ENCODE measurements around the gene TENM3.
A peak's percentile ranks its signal among the peaks of the same experiment; 100 is the strongest.
"Not testable (repeated sequence)": the region's sequence is repeated elsewhere in the genome, so short reads cannot be mapped to it uniquely, and the experiment has no call there.

Gene TENM3

DNA sequence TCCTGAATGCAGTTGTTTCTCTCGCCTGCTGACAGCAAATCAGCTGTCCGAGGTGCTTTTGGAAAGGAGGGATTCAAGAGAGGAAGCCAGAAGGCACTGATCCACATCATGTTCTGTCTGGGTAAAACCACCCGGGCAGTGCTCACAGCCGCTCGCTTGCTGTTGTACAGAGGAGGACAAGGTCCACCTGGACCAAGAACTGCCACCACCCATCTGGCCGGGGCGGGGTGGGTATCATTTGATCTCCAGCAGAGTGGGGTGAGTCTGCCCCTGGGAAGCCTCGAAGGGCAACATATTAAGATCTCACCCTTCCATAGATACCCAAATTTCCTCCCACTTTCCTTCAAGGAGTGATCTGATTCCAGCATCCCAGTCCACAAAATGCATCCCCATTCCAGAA lies 560.9 kb downstream of the TENM3 start:
- DNase-seq, result no peak

DNA sequence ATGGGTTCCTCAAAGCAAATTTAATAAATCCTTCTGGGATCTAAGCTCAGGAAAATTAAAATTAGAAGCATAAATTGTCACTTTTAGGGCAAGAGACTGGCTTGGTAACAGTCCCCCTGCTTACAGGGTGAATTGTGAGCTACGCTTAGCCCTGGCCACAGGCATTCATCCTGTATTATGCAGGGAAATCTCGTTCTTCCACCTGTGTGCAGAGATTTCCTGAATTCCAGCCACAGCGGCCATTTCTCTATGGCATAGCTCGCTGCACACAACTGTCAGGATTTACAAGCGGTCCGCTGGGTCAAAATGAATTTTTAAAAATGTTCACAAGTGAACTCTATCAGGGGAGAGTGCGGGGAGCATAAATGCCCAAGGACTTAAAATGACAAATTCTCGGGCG lies 562.1 kb downstream of the TENM3 start:
- no peak for DNase-seq

DNA sequence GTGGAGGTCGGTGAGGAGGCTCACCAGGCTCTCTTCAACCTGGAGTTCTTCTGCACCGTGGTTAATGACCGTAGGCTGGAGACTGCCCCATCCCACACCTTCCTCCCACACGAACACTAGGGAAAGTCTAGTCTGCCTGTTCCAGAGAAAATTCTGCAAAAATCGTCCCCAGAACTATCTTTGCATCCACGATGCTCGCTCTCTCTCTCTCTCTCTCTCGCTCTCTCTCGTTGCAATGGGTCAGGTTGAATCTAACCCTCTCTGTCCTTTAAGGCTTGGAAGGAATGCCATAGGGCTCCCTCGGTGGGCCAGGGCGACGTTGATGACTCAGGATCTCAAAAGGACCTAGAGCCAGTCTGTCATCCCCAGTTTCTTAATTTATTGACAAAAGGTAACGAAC lies 562.5 kb downstream of the TENM3 start:
- no peak for DNase-seq

DNA sequence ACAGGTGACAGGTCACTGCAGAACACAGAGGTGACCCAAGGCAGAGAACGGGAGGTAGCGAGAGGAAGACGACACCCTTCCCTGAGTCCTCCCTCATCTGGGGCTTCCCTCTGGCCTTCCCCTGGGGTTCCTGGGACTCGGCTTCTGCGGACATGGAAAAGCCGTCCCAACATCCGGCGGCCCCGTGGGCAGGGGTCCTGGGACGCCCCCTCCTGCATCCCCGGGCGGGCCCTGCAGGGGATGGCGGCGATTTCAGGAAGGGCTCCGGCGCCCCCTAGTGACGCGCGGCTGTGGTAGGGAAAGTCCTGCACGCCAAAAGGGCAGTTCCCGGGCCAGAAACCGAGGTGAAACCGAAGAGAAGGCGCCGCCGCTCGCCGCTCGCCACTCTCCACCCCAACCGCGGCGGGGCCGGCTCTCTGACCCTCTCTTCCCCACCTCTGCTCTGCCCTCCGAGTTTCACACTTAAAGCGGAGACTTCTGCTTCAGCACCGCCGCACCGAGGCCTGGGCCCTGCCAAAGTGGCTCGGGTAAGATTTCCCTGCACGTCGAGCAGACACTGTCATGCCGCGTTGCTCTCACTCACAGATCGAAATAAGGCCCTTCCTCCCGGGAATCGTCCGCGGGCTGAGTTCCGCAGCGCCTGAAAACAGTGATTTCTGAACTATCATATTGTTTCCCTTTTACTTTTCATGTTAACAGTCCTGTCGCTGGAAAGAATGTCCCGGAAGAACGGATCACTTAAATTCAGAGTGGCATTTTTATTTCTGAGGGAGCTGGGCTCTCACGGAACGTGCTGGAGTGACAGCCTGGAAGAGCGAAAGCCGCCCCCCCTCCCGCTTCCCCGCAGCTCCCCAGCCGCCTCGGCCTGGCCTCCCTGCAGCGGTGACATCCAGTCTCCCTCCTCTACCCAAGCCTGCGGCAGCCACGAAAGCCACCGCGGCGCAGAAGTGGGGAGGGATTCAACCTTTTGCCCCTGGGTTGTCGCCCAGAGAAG lies 563.4 kb downstream of the TENM3 start:
- DNase-seq, result peak; percentile 1 to 15

DNA sequence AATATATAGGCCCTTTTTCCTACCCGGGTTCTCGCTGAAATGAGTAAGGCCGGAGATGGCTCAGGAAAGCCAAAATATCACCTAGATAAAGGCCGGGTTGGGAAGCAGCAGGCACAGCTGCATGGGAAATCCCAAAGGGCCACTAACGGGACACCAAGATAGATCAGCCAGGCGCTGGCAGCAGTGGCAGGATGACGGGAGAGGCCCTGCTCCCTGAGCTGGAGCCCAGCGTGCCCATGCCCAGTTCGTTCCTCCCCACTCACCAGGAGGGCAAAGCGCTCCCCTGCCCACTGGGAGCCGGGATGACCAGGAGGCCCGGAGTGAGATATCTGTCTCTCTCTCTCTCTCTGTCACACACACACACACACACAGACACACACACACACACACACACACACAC lies 564.1 kb downstream of the TENM3 start:
- no peak for DNase-seq

DNA sequence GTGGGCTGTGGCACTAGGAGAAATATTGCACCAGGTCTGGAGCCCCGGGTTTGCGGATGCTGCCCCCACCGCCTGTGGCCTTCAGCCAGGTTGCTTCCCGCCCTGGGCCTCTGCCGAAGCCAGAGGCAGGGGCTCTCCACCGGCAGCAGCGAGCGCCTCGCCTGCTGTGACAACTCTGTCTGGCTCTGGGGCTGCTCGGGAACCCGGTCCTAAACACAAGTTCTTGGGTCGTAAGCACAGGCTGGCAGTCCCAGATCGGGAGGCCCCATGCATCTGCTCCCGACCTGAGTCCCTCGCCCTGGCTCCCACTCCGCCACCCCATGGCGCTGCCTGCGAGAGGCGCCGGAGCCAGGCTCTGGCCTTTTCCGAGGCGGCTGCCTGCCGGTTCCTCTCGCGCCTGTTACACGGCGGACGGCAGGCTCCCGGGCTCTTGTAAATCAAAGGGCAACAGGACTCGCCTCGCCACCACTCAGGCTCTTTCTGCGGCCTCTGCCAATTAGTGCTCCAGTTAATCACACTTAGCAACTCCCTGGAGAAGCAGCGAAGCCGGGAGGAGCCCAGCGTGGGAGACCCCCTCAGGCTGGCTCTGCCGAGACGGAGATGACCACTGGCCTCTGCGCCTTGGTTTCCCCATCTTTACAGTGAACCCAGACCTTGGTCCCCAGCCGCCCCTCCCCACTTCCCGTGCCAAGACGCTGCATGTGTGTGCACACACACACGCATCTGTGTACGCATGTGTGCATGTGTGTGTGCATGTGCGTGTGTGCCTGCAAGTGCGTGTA lies 564.8 kb downstream of the TENM3 start:
- DNase-seq, result no peak

DNA sequence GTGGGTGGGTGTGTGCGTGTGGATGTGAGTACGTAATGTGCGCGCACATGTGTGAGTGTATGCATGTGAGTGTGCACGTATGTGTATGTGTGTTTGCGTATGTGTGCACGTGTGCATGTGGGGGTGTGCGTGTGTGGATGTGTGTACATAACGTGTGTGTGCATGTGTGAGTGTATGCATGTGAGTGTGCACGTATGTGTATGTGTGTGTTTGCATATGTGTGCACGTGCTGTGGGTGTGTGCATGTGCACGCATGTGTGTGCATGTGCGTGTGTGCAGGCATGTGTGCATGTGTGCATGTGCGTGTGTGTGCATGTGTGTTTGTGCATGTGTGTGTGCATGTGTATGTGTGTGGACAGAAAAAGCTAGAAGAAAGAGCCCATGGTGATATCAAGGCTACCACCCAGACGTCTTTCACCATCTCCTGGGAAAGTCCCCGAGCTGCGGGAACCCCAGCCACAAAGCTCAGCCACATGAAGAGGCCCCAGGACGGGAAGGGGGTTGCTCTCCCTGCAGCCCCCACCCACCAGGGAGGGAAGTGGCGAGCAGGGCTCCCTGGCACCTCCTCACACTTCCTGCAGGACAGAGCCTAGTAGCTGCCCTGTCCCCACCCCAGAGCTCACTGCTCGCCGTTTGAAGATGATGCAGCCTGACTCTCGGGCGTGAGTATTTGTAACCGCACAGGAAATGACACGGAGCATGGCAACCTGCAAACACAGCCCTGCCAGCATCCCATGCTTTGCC lies 565.6 kb downstream of the TENM3 start:
- DNase-seq, result peak; percentile 88 to 89

DNA sequence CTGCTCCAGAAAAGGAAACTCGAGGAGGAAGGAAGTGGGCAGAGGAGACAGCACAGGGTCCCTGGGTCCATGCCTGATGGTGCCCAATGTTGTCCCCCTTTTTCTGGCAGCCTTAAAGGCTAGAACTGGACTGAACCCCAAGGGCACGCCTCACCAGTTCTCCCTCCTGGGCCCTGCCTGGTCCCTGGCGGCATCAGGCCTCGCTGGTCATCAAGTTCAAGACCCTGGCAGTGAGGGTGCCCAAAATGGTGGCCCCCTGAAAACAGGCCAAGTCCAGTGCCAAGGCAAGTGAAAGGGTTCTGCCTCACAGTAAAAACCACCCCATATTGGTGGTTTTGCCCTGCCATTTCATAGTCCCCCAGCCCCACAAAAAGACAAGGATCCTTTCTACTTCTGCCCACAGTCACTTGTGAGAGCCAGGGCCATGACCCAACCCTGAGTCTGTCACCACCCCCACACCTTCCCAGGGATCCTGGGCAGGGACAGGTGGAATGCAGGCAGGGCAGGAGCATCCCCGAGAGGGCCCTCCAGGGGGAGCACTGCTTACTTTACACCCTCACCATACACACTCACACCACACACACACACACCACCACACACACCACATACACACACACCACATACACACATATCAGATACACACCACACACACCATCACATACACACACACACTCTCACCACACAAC lies 566.4 kb downstream of the TENM3 start:
- DNase-seq, result peak in 1 of 2 experiments; percentile 11

DNA sequence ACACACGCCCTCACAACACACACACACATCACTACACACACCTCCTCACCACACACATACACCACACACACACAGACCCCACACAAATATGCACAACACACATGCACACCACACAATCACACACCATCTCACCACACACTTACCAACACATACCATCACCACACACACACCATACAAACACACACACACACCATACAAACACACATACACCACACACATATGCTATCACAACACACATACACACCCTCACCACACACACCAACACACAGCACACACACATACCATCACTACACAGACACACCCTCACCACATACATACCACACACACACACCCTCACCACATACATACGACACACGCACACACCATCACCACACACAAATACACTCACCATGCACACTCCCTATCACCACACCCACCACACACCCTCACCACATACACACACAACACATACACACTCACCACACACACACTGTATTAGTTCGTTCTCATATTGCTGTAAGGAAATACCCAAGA lies 567.0 kb downstream of the TENM3 start:
- DNase-seq, result no peak

DNA sequence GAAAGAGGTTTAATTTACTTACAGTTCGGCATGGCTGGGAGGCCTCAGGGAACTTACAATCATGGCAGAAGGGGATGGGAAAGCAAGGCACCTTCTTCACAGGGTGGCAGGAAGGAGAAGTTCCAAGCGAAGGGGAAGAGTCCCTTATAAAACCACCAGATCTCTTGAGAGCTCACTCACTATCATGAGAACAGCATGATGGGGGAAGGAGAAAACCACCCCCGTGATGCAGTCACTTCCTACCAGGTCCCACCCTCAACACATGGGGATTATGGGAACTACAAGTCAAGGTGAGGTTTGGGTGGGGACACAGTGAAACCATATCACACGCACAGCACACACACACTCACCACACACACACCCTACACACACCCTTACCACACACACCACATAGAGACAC lies 569.7 kb downstream of the TENM3 start:
- DNase-seq, result no peak

DNA sequence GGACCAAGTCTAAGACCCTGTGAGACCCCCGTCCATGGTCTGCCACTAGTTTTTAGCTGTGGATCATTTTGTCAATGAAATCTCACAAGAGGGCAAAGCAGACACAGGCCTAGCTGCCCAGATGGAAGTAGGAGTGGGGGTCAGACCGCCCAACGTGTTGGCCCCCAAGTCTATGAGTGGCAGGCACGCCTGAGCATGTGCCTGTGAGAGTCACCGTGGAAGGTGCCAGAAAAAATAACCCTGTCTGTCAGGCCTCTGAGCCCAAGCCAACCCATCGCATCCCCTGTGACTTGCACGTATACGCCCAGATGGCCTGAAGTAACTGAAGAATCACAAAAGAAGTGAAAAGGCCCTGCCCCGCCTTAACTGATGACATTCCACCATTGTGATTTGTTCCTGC lies 570.9 kb downstream of the TENM3 start:
- not testable (repeated sequence) for DNase-seq

DNA sequence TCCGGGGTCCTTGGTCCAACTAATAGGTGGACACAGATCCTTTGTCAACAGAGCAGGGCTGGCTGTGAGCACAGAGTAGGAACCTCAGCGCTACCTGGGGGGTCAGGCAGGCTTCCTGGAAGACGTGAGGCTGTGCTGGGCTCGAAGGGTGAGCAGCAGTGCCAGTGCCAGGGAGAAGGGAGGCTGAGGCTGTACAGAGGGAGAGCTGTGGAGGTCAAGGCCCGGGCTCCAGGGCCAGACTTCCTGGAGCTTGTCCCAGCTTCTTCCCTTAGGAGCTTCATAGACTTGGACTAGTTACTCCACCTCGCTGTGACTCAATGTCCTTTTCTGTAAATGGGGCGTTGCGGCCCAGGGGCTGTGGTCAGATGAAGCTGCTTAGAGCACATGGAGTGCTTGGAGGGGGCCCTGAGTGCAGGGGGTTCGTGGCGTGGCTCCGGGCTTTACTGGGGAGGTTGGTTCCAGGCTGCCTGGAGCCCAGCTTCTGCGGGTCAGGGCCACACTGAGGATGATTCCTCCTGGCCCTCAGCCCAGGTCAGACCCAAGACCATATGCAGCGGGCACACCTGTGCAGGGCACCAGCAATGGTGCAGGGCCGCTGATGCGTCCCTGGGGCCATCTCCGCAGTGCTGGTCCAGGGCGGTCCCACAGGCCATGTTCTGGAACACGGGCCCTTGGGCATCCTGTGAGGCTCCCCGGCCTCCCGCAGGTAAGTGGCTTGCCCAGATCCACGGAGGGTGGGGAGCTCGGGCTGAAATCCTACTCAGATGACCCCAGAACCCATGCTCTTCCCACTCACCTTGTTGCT lies 575.9 kb downstream of the TENM3 start:
- DNase-seq, result no peak

DNA sequence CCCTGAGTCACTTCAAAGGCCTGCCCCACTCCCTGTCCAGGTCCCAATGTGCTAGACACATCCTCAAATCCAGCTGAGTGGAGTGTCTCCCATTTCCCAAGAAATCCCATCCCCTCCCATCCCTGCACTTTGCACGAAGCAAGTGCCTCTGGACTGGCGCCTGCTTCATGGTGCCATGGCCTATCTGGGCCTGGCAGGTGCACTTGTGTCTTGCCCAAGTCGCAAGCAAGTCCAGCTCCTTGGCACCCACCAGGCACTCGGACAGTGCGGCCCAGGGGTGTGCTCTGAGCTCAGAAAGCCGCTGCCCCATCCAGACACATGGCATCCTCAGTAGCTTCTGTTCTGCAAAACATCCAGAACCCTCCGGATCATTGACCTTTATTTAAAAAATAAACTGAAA lies 576.5 kb downstream of the TENM3 start:
- no peak for DNase-seq

DNA sequence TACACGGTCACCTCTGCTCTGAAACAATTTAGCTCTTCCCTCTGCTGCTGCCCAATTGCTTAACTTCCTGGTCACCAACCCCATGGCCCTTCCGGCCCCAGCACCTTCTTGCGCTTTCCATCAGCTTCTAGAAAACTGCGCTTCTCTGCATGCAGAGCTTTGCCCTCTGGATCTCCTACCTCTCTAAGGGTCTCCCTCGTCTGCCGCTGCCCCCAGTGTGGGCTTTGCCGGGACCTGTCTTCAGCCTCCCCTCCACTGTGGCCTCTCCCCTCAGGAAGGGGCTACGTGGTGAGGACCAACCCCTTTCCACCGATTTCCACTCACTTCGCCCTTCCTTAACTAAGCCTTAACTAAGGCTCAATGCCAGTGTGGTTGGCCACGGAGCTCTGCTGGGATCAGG lies 579.4 kb downstream of the TENM3 start:
- no peak for DNase-seq

DNA sequence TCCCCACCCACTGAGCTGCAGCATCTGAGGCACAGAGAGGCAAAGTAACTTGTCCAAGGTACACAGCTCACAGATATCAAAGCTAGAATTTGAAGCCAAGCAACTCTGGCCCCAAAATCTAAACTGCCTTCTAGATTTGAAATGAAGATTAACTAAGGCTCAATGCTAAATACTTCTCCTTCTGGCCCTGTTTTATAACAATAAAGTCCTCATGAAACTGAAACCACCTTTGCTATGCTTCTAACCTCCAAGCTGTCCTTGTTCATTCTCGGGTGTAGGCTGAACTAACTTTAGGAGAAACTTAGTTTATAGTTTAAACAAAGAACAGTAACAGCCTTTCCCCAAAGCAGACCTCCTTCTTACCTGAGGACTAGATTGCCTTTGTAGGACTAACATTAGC lies 580.4 kb downstream of the TENM3 start:
- DNase-seq, result no peak

DNA sequence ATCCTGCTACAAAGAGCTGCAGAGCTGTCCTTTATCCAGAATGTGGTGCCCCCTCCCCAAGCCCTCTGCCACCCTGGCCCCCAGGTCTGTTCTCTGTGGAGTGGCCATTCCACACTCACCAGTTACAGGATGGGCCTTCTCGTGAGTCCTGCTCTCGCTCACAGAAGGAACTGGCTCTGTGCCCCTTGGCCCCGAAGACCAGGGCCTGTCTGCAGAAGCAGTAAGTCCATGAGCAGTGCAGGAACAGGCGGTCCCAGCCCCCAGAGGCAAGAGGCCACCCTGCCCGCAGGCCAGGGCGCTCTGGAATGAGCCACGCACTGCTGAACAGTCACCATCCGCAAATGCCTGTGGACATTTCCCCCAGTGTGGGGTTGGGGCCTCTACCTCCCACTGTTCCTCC lies 581.8 kb downstream of the TENM3 start:
- no peak for DNase-seq

DNA sequence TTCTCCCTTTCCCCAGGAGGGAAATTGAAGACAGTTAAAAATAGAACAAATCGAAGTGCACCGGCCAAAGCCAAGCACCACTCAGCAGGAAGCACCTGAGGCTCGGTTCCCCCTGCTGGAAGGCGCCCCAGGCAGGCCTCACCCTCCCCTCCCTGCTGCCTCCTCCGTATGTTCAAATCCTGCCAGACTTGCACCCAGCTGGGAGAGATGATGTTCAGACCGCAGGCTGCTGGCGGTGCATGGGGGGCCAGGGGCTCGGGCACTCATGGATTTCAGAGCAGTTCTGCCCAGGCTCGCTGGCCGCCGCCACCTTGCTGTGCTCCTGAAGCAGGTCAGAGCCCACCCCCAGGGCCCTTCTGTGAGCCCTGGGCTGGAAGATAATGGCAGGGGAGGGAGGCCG lies 582.6 kb downstream of the TENM3 start:
- DNase-seq, result no peak

DNA sequence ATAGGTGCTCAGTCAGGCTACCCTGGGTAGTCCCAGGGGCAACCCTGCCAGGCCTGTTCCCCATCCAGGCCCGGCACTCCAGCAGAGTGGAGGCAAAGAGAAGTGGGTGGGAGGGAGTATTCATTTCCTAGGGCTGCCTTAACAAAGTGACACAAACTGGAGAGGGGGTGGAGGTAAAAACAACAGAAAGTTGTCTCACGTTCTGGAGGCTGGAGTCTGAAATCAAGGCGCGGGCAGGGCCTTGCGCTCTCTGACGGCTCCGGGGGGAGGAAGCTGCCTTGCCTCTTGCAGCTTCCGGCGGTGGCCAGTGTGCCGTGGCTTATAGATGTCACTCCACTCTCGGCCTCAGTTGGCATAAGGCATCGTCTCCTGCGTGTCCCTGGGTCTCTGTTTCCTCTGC lies 583.2 kb downstream of the TENM3 start:
- no peak for DNase-seq

DNA sequence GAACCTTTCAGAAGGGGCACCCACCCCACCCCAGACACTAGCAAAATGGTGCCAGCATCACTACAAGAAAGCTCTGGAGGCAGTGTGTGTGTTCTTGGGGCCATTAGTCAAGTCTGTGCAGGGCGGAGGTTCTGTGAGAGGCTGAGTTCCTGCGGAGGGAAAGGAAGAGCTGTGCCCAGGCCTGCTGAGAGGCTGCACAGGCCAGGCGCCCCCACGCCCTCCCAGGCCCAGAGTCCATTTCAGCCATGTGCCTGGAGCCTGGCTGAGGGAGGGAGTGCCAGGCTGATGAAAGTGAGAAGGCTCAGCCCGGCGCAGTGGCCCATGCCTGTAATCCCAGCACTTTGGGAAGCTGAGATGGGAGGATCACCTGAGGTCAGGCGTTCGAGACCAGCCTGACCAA lies 584.0 kb downstream of the TENM3 start:
- DNase-seq, result no peak

DNA sequence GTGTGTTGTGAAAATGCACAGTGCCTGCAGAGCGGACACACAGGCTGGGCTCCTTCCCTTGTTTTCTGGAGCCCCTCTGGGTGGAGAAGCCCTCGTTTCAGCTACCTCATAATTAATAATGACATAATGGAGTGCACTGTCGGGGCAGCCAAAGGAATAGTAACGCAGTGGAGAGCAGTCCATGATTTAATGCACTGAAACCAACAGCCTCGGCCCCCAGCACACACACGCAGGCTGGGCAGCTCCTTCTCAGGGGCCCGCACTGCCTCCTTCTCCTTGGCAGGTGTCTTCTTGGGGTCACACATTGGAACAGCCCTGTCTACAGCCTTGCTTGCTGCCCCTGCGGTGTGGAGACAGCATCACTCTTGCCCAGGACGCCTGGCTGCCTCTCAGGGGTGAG lies 584.8 kb downstream of the TENM3 start:
- DNase-seq, result no peak

DNA sequence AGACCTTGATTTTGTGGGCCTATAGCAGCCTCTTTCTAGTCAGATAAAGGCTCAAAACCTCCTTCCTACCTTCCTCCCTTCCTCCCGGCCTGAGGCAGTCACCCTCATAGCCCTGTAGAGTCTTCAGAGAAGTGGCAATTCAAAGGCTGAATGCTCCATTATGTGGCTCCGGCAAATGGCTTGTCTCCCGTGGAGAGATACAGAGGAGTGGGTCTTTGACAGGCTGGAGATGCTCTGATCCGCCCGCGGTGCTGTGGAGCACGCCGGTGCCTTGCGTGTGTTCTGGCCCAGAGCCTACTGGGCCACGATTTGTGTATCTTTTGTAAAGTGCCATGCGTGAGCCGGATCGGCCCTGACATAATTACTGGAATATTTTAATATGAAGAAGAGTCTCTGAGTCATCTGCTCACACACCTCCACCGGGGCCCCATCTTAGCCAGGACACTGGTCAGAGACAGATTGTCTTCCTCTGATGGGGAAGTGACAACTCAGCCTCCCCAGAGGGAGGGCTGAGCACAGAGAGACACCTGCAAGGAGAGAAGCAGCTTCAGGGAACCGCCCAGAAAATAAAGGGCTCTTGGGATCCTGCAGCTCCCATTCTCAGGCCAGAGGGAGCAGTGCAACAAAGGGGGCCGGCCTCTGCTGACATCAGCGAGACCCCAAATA lies 585.3 kb downstream of the TENM3 start:
- DNase-seq, result no peak
